Coronary artery (tissue), 2 donors: Measurements from ENCODE around the gene PDE4C.

ENCODE experiments used
- DNase-seq: peaks from one replicate; pipeline ENCODE4 v3.0.0-alpha.2; 2017; ENCODE audit warnings: low spot score
- H3K27ac ChIP-seq, 2 donors: fragments of 200-600 bp; sonication (generic); one replicate each; pipeline ENCODE4 v1.5.1; 2016 to 2019
- H3K4me3 ChIP-seq: fragments of 200-600 bp; sonication (generic); 2 replicates; pipeline ENCODE4 v1.5.1; 2016; ENCODE audit warnings: mild to moderate bottlenecking, moderate library complexity
- CTCF ChIP-seq: fragments of 200-600 bp; sonication (generic); IDR thresholded peaks from one replicate; pipeline ENCODE4 v1.5.1; 2019; ENCODE audit warnings: antibody characterized with exemption

The PDE4C gene

GRCh38 chr19:18225702-18226468 lies at the start of gene PDE4C:
TSS of gene PDE4C (minus strand) at chr19:18226438. CDS start at chr19:18226415, 23 bp downstream.
- no peak for TF ChIP-seq CTCF
- peak within 1 kb of the TSS; percentile 54 to 83 for H3K27ac ChIP-seq
- no peak for DNase-seq
- peak within 1 kb of the TSS; percentile 70 for H3K4me3 ChIP-seq

- TF ChIP-seq CTCF: no peak
- H3K27ac ChIP-seq: peak overlapping the region; percentile 83 to 88
- H3K4me3 ChIP-seq: peak overlapping the region; percentile 46
- peak; percentile 92 for DNase-seq
Observed at GRCh38 chr19:18274781-18275356, 48.6 kb upstream of the PDE4C start.

- no peak for TF ChIP-seq CTCF
- peak within 1 kb of the TSS; percentile 46 for H3K4me3 ChIP-seq
- DNase-seq: no peak
- H3K27ac ChIP-seq: peak within 1 kb of the TSS; percentile 83 to 88
Observed at GRCh38 chr19:18274219-18274780, 48.1 kb upstream of the PDE4C start, which contains the start of gene IQCN. TSS of gene IQCN (minus strand) at chr19:18274452. CDS start at chr19:18269478, 4,974 bp downstream.

- DNase-seq: no peak
- H3K4me3 ChIP-seq: no peak overlapping the region
- H3K27ac ChIP-seq: peak overlapping the region; percentile 83 to 88
- no peak for TF ChIP-seq CTCF
Observed at GRCh38 chr19:18273561-18274218, 47.5 kb upstream of the PDE4C start.

GRCh38 chr19:18271433-18271841 lies 45.2 kb upstream of the PDE4C start:
- no peak for TF ChIP-seq CTCF
- Histone ChIP-seq H3K4me3 (no peak overlapping the region), H3K27ac (no peak overlapping the region)
- DNase-seq: no peak

GRCh38 chr19:18270326-18270725 lies 44.1 kb upstream of the PDE4C start:
- Histone ChIP-seq H3K27ac (no peak overlapping the region), H3K4me3 (no peak overlapping the region)
- TF ChIP-seq CTCF: no peak
- no peak for DNase-seq
